Fibroblast of mammary gland (primary cell): ENCODE data around the gene SSBP3.
"Not testable (repeated sequence)": the region's sequence is repeated elsewhere in the genome, so short reads cannot be mapped to it uniquely, and the experiment has no call there.

Experiments used
- DNase-seq: peaks from one replicate; pipeline ENCODE4 v3.0.0-alpha.2; 2010; ENCODE audit warnings: low read depth
- H3K4me3 ChIP-seq: 2 replicates; pipeline ENCODE4 v1.5.1; 2011; ENCODE audit warnings: low read depth, mild to moderate bottlenecking, low read length, moderate library complexity; ENCODE audit not compliant: control insufficient read depth
- TF ChIP-seq, protein P1 (sequence below): conservative IDR thresholded peaks from 2 replicates; pipeline ENCODE4 v1.5.1; 2011; ENCODE audit warnings: low read depth, low read length, inconsistent platforms; ENCODE audit not compliant: control insufficient read depth, insufficient read depth

The SSBP3 gene

DNA sequence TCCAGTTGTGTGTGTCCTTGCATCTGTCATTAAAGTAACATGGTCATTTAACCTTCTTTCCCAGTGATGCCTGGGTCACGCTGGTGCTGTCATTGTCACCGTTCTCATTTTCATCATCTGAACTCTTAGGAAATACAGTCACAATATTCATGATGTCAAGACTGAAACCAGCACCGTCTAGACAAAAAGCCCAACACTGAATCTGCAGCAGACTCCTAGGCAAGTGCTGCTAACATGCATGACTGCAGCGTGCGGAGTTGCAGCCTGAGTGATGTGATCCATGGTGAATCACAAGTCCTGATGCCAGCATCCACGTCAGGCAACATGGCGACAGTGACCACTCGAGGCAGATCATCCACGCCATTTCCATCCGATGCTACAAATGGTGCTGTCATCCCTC lies 168.6 kb downstream of the SSBP3 start:
- peak; percentile 17 for DNase-seq
- TF ChIP-seq, protein P1, sequence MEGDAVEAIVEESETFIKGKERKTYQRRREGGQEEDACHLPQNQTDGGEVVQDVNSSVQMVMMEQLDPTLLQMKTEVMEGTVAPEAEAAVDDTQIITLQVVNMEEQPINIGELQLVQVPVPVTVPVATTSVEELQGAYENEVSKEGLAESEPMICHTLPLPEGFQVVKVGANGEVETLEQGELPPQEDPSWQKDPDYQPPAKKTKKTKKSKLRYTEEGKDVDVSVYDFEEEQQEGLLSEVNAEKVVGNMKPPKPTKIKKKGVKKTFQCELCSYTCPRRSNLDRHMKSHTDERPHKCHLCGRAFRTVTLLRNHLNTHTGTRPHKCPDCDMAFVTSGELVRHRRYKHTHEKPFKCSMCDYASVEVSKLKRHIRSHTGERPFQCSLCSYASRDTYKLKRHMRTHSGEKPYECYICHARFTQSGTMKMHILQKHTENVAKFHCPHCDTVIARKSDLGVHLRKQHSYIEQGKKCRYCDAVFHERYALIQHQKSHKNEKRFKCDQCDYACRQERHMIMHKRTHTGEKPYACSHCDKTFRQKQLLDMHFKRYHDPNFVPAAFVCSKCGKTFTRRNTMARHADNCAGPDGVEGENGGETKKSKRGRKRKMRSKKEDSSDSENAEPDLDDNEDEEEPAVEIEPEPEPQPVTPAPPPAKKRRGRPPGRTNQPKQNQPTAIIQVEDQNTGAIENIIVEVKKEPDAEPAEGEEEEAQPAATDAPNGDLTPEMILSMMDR, result no peak
- no peak overlapping the region for H3K4me3 ChIP-seq

DNA sequence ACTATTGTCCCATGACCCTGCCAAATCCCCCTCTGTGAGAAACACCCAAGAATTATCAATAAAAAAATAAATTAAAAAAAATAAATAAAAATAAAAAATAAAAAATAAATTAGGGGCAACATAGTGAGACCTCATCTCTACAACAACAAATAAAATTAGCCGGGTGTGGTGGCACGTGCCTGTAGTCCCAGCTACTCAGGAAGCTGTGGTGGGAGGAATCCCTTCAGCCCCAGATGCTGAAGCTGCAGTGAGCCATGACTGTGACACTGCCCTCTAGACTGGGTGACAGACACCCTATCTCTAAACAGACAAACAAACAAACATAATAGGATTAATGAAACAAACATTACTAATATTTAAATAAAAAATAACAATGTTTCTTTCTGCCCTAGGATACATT lies 171.9 kb downstream of the SSBP3 start:
- TF ChIP-seq, protein P1, result no peak
- no peak for DNase-seq
- H3K4me3 ChIP-seq, result no peak overlapping the region

GRCh38 chr1:54233196-54233595 lies 173.0 kb downstream of the SSBP3 start:
- not testable (repeated sequence) for DNase-seq, H3K4me3 ChIP-seq

DNA sequence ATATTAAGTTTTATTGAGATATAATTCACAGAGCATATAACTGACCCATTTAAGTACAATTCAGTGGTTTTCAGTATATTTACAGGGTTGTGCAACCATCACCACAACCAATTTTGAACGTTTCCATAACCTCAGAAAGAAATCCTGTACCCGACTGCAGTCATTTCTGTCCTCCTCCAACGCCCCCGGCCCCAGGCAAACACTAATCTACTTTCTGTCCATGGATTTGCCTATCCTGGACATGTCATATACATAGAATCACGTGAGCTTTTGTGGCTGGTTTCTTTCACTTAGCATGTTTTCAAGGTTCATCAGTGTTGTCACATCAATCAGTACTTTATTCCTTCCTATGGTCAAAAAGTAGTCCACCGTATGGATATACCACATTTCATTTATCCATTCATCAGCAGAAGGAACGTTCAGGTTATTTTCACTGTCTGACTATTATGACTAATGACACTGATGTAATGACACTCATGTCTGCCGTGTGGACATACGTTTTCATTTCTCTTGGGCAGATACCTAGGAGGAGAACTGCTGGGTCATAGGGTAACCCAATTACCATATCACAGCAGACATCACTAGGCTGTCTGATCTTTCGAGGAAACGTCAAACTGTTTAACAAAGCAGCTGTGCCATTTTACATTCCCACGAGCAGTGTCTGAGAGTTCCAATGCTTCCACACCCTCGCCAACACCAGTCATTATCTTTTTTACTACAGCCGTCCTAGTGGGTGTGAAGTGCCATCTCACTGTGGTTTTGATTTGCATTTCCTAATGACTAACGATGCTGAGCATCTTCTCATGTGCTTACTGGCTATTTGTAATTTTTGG lies 175.5 kb downstream of the SSBP3 start:
- no peak for DNase-seq
- TF ChIP-seq, protein P1, result no peak
- no peak overlapping the region for H3K4me3 ChIP-seq

DNA sequence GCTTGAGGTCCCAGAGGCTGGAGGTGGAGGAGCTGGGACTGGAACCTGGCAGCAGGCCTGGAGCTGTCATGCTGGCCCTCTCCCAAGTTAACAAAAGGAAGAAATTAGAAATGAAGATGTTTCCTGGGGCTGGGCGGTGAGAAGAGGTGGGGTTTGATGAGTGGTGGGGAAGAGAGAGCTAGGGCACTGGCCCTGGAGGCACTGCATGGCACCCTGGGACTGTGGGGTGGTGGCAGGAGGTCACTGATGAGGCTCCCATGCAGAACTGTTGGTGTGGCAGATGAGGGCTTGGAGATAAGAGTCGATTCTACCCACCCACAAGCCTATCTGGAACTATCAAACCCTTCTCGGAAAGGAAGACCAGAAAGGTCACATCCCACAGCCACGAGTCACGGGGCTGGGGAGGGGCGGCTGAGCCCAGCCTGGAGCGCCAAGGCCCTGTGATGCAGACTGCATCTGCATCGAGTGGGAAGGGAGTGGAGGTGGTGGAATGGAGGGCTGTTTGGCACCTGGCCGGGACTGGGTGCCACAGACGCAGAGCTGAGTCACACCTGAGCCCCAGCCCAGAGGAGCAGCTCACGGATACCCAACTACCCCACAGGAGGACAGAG lies 176.8 kb downstream of the SSBP3 start:
- DNase-seq, result peak; percentile 53
- H3K4me3 ChIP-seq, result no peak overlapping the region
- TF ChIP-seq, protein P1, result no peak

- DNase-seq, result no peak
- H3K4me3 ChIP-seq, result no peak overlapping the region
Observed at GRCh38 chr1:54228638-54229079, 177.5 kb downstream of the SSBP3 start.

DNA sequence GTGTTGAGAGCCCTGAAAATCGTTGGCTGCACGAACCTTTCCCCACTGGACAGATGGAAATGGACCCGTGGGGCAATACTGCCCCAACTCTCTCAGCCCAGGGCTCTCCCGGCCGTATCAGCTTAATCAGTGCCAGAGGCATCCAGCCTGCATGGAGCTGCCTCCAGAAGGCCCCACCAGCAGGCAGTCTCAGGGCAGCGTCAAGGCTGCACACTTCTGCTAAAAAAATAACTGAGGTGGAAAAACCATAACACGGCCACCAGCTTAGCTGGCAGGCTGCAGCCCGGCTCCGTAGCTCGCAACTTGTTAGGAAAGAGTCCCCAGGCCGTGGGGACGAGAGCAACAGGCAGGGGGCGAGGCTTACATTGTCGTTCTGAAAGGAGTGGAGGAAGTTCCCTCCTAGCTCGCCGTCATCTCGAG lies 178.3 kb downstream of the SSBP3 start:
- DNase-seq, result no peak
- TF ChIP-seq, protein P1, result no peak
- no peak overlapping the region for H3K4me3 ChIP-seq

More at GRCh38 chr1:54228638-54229079, 177.5 kb downstream of the SSBP3 start:
- TF ChIP-seq, protein P1, result no peak
